Vagina (tissue), 2 donors: ENCODE results near the gene UNC93A. TPM values are rescaled to one million over a fixed set of nuclear protein-coding genes. Genes with fewer than 3 reads are reported as not detected.
"Not testable (repeated sequence)": the region's sequence is repeated elsewhere in the genome, so short reads cannot be mapped to it uniquely, and the experiment has no call there.

ENCODE experiments used
- DNase-seq, 2 donors: peaks; one replicate each; pipeline ENCODE4 v3.0.0-alpha.2; 2017; ENCODE audit errors: extremely low spot score in 2 of 2
- H3K27ac ChIP-seq: fragments of 200-600 bp; sonication (generic); one replicate; pipeline ENCODE4 v1.5.1; 2019
- H3K27me3 ChIP-seq: fragments of 200-600 bp; sonication (generic); one replicate; pipeline ENCODE4 v1.5.1; 2019
- H3K36me3 ChIP-seq, 2 donors: fragments of 200-600 bp; sonication (generic); one replicate each; pipeline ENCODE4 v1.5.1; 2017 to 2019
- H3K4me1 ChIP-seq: fragments of 200-600 bp; sonication (generic); one replicate; pipeline ENCODE4 v1.5.1; 2019
- H3K4me3 ChIP-seq, 2 donors: fragments of 200-600 bp; sonication (generic); 1 replicate in 1 of 2; 2 replicates in 1 of 2; pipeline ENCODE4 v1.5.1; 2016 to 2019
- H3K9me3 ChIP-seq: fragments of 200-600 bp; sonication (generic); one replicate; pipeline ENCODE4 v1.5.1; 2019
- POLR2A ChIP-seq, 2 donors: fragments of 450-650 bp; IDR thresholded peaks; one replicate each; pipeline ENCODE4 v1.6.1; 2017; ENCODE audit warnings: antibody characterized with exemption in 2 of 2, mild to moderate bottlenecking in 2 of 2, moderate library complexity in 2 of 2
- POLR2AphosphoS5 ChIP-seq, 2 donors: sonication (generic); formaldehyde crosslinking; IDR thresholded peaks; one replicate each; pipeline ENCODE4 v1.9.0; 2017; ENCODE audit warnings: antibody characterized with exemption in 2 of 2, mild to moderate bottlenecking in 2 of 2, low read depth in 1 of 2; ENCODE audit not compliant: insufficient read depth in 1 of 2
- intact Hi-C: fragments of 100-400 bp; cut with DNase I; formaldehyde crosslinking; loops from one replicate; pipeline ENCODE4 v1.15.1; 2023
- total RNA-seq: library from RNA; depleted of rRNA; stranded (reverse); fragments of >200 nt; gene quantifications from one replicate; pipeline ENCODE4 v1.2.3, GENCODE V29; 2016
- TF ChIP-seq, protein P1 (sequence below), 3 experiments: fragments of 450-650 bp in 2 of 3; fragments of 200-600 bp in 1 of 3; sonication (generic) in 1 of 3; IDR thresholded peaks; one replicate each; pipeline ENCODE4 v1.5.1; 2017 to 2019; ENCODE audit warnings: antibody characterized with exemption in 3 of 3, mild to moderate bottlenecking in 2 of 3, moderate library complexity in 2 of 3

The UNC93A gene
- total RNA-seq, 1 donor from 2014 or later = 2.0 TPM

- peak overlapping the region; percentile 48 to 56 for H3K4me3 ChIP-seq
- H3K9me3 ChIP-seq = no peaks in the 10 kb centered on the region
- no peaks in the 10 kb centered on the region for H3K36me3 ChIP-seq
- no peak for DNase-seq
- peaks cover 28% of the 10 kb centered on the region for H3K4me1 ChIP-seq
- H3K27me3 ChIP-seq = no peaks in the 10 kb centered on the region
- TF ChIP-seq, protein P1, sequence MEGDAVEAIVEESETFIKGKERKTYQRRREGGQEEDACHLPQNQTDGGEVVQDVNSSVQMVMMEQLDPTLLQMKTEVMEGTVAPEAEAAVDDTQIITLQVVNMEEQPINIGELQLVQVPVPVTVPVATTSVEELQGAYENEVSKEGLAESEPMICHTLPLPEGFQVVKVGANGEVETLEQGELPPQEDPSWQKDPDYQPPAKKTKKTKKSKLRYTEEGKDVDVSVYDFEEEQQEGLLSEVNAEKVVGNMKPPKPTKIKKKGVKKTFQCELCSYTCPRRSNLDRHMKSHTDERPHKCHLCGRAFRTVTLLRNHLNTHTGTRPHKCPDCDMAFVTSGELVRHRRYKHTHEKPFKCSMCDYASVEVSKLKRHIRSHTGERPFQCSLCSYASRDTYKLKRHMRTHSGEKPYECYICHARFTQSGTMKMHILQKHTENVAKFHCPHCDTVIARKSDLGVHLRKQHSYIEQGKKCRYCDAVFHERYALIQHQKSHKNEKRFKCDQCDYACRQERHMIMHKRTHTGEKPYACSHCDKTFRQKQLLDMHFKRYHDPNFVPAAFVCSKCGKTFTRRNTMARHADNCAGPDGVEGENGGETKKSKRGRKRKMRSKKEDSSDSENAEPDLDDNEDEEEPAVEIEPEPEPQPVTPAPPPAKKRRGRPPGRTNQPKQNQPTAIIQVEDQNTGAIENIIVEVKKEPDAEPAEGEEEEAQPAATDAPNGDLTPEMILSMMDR (IDR thresholded peaks at IDR 0.05) = no peak
- TF ChIP-seq POLR2AphosphoS5 (IDR thresholded peaks at IDR 0.05; ENCODE audit: insufficient read depth in 1 of 2, low read depth in 1 of 2) (no peak), POLR2A (IDR thresholded peaks at IDR 0.05) (no peak)
- H3K27ac ChIP-seq = no peak overlapping the region
- intact Hi-C loops = no loop called here
These were observed 59.2 kb downstream of the UNC93A start for GRCh38 chr6:167350275-167350696.

DNA sequence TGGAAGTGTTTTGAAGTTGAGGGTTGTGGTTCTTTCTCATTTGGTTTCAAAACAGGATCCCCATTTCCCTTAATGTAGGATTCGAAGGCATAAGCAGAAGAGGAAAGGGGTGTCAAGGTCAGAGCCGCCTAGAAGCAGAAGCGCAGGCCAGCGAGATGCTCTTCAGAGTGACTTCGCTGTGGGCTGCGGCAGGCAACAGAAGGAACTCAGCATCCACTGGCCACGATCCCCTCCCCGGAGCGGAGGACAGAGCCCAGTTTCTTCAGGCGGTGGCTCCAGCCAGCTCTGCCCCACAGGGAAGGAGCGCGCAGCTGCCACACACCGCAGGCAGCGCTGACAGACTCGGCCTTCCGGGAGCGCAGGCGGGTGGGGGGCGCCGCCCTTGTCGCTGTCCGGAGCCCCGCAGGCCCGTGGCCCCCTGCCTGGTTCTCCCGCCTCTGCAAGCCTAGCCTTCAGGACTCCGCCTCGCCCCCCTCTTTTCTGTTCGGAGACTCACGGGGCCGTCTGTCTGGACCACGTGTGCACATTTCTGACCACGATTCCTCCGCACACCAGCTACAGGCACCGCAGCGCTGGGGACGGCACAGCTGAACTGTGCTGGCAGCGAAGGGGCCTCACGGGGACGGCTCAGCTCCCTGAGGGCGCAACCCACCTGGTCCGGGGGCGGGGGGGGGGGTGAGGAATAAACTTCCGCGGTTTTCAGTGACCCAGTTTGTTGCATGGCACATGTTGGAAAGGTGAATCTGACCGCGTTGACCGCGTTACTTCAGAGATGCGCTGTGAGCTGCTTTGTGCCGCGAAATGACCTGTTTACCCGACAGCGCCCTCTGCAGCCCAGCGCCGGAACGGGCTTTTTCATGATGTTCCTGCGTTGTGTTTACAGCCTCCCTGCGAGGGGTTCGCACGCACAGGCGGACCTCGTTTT, 59.9 kb downstream of the UNC93A start:
- TF ChIP-seq POLR2A (IDR thresholded peaks at IDR 0.05) (no peak), POLR2AphosphoS5 (IDR thresholded peaks at IDR 0.05; ENCODE audit: insufficient read depth in 1 of 2, low read depth in 1 of 2) (peak in 1 of 2 donors; percentile 41)
- TF ChIP-seq, protein P1 (IDR thresholded peaks at IDR 0.05) = peak; percentile 29 to 41 (median 29)
- no peak for DNase-seq
- peaks cover 28% of the 10 kb centered on the region for H3K4me1 ChIP-seq
- H3K36me3 ChIP-seq = no peaks in the 10 kb centered on the region
- intact Hi-C loops = no loop called here
- peak overlapping the region; percentile 48 to 56 for H3K4me3 ChIP-seq
- H3K27me3 ChIP-seq = no peaks in the 10 kb centered on the region
- no peaks in the 10 kb centered on the region for H3K9me3 ChIP-seq
- no peak overlapping the region for H3K27ac ChIP-seq

DNA sequence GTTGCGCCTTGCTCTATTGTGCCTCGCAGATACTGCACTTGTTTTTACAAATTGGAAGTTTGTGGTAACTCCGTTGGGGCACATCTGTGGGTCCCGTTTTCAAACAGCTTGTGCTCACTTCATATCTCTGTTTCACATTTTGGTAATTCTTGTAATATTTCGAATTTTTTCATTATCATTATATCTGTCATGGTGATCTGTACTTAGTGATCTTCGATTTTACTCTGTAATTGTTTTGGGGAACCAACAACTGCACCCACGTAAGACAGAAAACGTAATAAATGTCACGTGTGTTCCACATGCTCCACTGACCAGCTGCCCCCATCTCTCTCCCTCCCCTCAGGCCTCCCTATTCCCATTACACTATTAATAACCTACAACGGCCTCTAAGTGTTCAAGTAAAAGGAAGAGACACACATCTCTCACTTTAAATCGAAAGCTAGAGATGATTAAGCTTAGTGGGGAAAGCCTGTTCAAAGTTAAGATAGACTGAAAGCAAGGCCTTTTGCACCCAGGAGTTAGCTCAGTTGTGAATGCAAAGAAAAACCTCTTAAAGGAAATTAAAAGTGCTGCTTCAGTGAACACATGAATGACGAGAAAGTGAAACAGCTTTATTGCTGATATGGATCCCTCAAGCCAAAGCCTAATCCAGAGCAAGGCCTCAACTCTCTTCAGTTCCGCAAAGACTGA, 60.7 kb downstream of the UNC93A start:
- DNase-seq = no peak
- TF ChIP-seq POLR2A (IDR thresholded peaks at IDR 0.05) = no peak
- TF ChIP-seq, protein P1 (IDR thresholded peaks at IDR 0.05) = no peak
- TF ChIP-seq POLR2AphosphoS5 (IDR thresholded peaks at IDR 0.05; ENCODE audit: insufficient read depth in 1 of 2, low read depth in 1 of 2) = no peak
- Histone ChIP-seq H3K27ac (no peak overlapping the region), H3K4me3 (peak overlapping the region; percentile 48 to 56), H3K36me3 (no peaks in the 10 kb centered on the region), H3K9me3 (no peaks in the 10 kb centered on the region), H3K4me1 (peaks cover 28% of the 10 kb centered on the region), H3K27me3 (no peaks in the 10 kb centered on the region)
- intact Hi-C loops = no loop called here

DNA sequence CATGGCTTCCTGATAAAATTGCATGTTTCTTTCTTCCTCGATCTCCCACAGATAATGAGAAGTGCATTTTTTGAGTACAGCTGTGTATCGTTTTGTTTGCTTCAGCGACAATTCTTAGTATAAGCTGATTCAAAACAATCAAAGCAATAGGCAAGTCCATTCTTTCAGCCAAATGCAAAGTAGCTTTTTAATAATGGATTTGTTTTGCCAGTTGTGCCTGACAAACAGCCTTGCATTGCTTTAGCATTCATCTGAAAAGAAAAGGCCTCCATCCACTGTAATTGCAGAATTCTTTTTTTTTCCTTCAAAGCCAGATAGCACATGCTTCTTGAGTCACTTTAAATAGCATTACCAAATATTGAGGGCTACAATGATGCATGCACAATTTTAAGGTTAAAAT, 65.8 kb downstream of the UNC93A start:
- H3K36me3 ChIP-seq = no peaks in the 10 kb centered on the region
- peaks cover 1% of the 10 kb centered on the region for H3K4me1 ChIP-seq
- no peak for DNase-seq
- H3K9me3 ChIP-seq = no peaks in the 10 kb centered on the region
- H3K4me3 ChIP-seq = no peak overlapping the region
- H3K27ac ChIP-seq = no peak overlapping the region
- no peaks in the 10 kb centered on the region for H3K27me3 ChIP-seq
- TF ChIP-seq, protein P1 (IDR thresholded peaks at IDR 0.05) = no peak
- intact Hi-C loops = no loop called here

DNA sequence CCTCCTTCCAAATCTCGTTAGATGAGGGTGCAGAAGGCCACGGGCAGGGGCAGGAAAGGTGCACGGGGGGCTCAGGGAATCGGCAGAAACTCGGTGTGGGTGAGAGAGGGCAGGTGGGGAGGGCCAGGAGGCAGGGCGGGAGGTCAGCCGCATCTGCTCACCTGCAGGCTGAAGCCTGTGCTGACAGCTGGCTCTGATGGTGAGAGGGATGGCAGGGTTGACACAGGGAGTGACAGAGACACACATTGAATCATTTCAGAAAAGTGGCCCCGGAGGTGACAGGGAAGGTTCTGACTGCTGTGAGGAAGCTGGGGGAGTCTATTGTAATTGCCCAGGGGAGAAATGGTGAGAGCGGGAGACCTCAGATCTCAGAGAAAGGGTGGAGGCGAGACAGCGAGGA, 67.3 kb downstream of the UNC93A start:
- H3K4me3 ChIP-seq, H3K27me3 ChIP-seq, DNase-seq, intact Hi-C loops, H3K36me3 ChIP-seq, H3K9me3 ChIP-seq, H3K4me1 ChIP-seq, H3K27ac ChIP-seq: not testable (repeated sequence)

GRCh38 chr6:167361170-167361569, 70.1 kb downstream of the UNC93A start:
- H3K9me3 ChIP-seq, H3K27me3 ChIP-seq, H3K36me3 ChIP-seq, intact Hi-C loops, DNase-seq, H3K4me3 ChIP-seq, H3K27ac ChIP-seq, H3K4me1 ChIP-seq: not testable (repeated sequence)
